Natural killer cell treated with Interleukin-12 subunit alpha and Interleukin-12 subunit beta and Interleukin-15 and Interleukin-18, amount 100 ng/mL, for 72 hours (primary cell): ENCODE measurements around the gene JAG2. TPM values are rescaled to one million over a fixed set of nuclear protein-coding genes. Genes with fewer than 3 reads are reported as not detected.

Experiments used
- ATAC-seq, 2 donors: fragments of 150-1000 bp; cut with Tn5 transposase in 1 of 2; sonication (Bioruptor Pico), chemical (Tn5 transposase) in 1 of 2; 2 replicates each; pipeline ENCODE4 v1.10.0; 2021
- DNase-seq: peaks from one replicate; pipeline ENCODE4 v3.0.0; 2022; ENCODE audit warnings: low spot score
- H3K27ac Mint-ChIP-seq, 2 donors: 1 replicate in 1 of 2; 2 replicates in 1 of 2; pipeline ENCODE4 v1.8.0; 2022; ENCODE audit warnings: mixed read lengths in 2 of 2, mild to moderate bottlenecking in 1 of 2, moderate library complexity in 1 of 2
- H3K27me3 Mint-ChIP-seq, 2 donors: 1 replicate in 1 of 2; 2 replicates in 1 of 2; pipeline ENCODE4 v1.8.0; 2022; ENCODE audit warnings: mixed read lengths in 2 of 2
- H3K36me3 Mint-ChIP-seq: one replicate; pipeline ENCODE4 v1.8.0; 2022; ENCODE audit warnings: mixed read lengths
- H3K4me1 Mint-ChIP-seq, 2 donors: 1 replicate in 1 of 2; 2 replicates in 1 of 2; pipeline ENCODE4 v1.8.0; 2022; ENCODE audit warnings: low read depth in 2 of 2, mixed read lengths in 2 of 2, mild to moderate bottlenecking in 1 of 2
- H3K4me3 Mint-ChIP-seq: one replicate; pipeline ENCODE4 v1.8.0; 2022; ENCODE audit warnings: mixed read lengths
- H3K9me3 Mint-ChIP-seq: 2 replicates; pipeline ENCODE4 v1.8.0; 2022; ENCODE audit warnings: mixed read lengths
- total RNA-seq, 2 donors: library from RNA; stranded (reverse); gene quantifications; one replicate each; pipeline ENCODE4 v1.2.3, GENCODE V29; 2022

Gene JAG2
- total RNA-seq, 2 donors from 2014 or later, result 5.9 to 7.1 TPM

DNA sequence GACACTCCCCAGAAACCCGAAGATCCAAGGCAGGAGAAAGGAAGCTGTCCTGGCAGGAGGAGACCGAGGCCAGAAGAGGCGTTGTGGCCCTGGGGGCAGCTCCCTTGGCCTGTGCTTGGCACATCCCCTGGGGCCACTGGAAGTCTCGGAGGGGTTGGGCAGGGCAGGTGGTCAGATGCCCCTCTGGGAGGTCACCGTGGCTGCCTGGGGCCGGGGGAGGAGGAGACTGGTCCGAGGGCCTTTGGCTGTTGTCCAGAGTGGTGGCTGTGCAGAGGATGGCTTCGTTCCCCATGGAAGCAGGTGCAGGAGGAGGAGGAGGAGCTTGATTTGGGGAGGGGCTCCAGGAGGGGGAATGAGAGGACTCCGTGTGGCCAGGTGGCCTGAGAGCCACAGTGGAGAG lies 15.9 kb upstream of the JAG2 start:
- ATAC-seq, result no peak

GRCh38 chr14:105182296-105183020 lies 13.9 kb upstream of the JAG2 start:
- ATAC-seq (no peak), DNase-seq (no peak)
- no peaks in the 10 kb centered on the region for H3K27me3 Mint-ChIP-seq
- H3K27ac Mint-ChIP-seq, result no peak overlapping the region
- no peaks in the 10 kb centered on the region for H3K9me3 Mint-ChIP-seq
- no peaks in the 10 kb centered on the region for H3K36me3 Mint-ChIP-seq
- peak overlapping the region; percentile 36 for H3K4me3 Mint-ChIP-seq
- H3K4me1 Mint-ChIP-seq, result peaks cover 0 to 6% of the 10 kb centered on the region in 2 donors

More for the DNA sequence above, 15.9 kb upstream of the JAG2 start:
- DNase-seq, result no peak
- Mint-ChIP-seq H3K36me3 (no peaks in the 10 kb centered on the region), H3K9me3 (no peaks in the 10 kb centered on the region), H3K27me3 (peaks cover 0 to 5% of the 10 kb centered on the region in 2 donors), H3K4me1 (no peaks in the 10 kb centered on the region), H3K4me3 (no peak overlapping the region), H3K27ac (no peak overlapping the region)

DNA sequence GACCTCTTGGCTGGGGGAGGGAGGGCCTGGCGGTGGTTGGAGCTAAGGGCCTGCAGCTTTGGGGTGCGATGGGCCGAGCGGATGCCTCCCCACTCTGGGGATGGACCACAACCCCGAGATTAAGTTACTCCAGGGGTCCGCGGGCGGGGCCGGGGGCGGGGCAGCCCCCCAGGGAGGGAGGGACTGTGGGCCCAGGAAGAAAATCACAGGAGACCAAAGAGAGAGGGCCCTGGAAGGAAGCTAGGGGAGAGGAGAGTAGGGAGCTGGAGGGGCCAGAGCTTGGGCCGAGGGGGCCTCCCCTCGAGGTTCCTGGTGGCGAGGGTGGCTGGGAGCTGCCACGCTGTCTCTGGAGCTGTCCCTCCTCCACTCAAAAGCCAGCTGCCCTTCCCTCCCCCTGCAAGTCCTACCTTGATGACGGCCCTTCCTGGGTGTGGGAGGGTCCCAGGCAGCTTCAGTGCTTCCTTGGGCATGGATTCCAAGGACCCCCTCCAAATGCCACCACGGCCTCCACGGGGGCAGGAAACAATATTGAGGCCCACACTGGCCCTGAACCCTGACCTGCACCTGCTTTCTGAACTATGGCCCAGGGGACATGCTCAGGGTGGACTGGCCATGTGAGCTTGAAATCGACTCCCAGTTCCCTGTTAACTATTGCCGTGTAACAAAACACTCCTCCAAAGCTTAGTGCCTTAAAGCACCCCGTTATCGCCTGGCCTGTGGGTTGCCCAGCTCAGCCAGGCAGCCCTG lies 13.1 kb upstream of the JAG2 start:
- no peaks in the 10 kb centered on the region for H3K36me3 Mint-ChIP-seq
- H3K27ac Mint-ChIP-seq, result no peak overlapping the region
- H3K4me3 Mint-ChIP-seq, result peak overlapping the region; percentile 36
- H3K4me1 Mint-ChIP-seq, result peaks cover 0 to 7% of the 10 kb centered on the region in 2 donors
- DNase-seq, result no peak
- ATAC-seq, result no peak
- H3K9me3 Mint-ChIP-seq, result no peaks in the 10 kb centered on the region
- no peaks in the 10 kb centered on the region for H3K27me3 Mint-ChIP-seq

- ATAC-seq (peak; percentile 87 to 93), DNase-seq (peak; percentile 83)
- Mint-ChIP-seq H3K27me3 (no peaks in the 10 kb centered on the region), H3K9me3 (no peaks in the 10 kb centered on the region), H3K4me3 (peak within 1 kb of the TSS; percentile 78), H3K27ac (no peak within 1 kb of the TSS), H3K36me3 (no peaks in the 10 kb centered on the region), H3K4me1 (peaks cover 0 to 11% of the 10 kb centered on the region in 2 donors)
Observed at GRCh38 chr14:105180592-105181548, 12.3 kb upstream of the JAG2 start, which contains the start of gene NUDT14. TSS of gene NUDT14 (minus strand) at chr14:105181312. CDS start at chr14:105181209, 103 bp downstream.

GRCh38 chr14:105179191-105179590 lies 10.6 kb upstream of the JAG2 start:
- Mint-ChIP-seq H3K4me1 (peaks cover 0 to 18% of the 10 kb centered on the region in 2 donors), H3K4me3 (no peak overlapping the region)
- no peak for ATAC-seq

DNA sequence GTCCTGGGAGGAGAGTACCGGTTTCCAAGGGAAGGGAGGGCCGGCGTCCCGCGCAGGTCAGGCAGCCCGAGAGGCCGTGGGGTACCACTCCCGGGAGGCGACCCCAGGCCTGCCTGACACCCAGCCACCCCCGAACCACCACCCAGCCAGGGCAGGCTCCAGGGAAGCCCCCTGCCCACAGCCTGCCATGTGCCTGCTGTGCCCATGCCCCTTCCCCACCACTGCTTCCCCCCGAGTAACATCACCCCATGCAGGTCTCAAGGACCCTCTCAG lies 10.2 kb upstream of the JAG2 start:
- no peak overlapping the region for H3K4me3 Mint-ChIP-seq
- H3K9me3 Mint-ChIP-seq, result no peaks in the 10 kb centered on the region
- H3K27me3 Mint-ChIP-seq, result no peaks in the 10 kb centered on the region
- H3K36me3 Mint-ChIP-seq, result no peaks in the 10 kb centered on the region
- H3K27ac Mint-ChIP-seq, result no peak overlapping the region
- DNase-seq (no peak), ATAC-seq (no peak)
- H3K4me1 Mint-ChIP-seq, result peaks cover 0 to 18% of the 10 kb centered on the region in 2 donors

More at GRCh38 chr14:105179191-105179590, 10.6 kb upstream of the JAG2 start:
- no peak overlapping the region for H3K27ac Mint-ChIP-seq
- no peaks in the 10 kb centered on the region for H3K9me3 Mint-ChIP-seq
- H3K36me3 Mint-ChIP-seq, result no peaks in the 10 kb centered on the region
- H3K27me3 Mint-ChIP-seq, result no peaks in the 10 kb centered on the region
- DNase-seq, result no peak

GRCh38 chr14:105178069-105178867 lies 9.7 kb upstream of the JAG2 start:
- Mint-ChIP-seq H3K27ac (no peak overlapping the region), H3K36me3 (no peaks in the 10 kb centered on the region), H3K9me3 (no peaks in the 10 kb centered on the region), H3K27me3 (no peaks in the 10 kb centered on the region), H3K4me1 (peaks cover 0 to 21% of the 10 kb centered on the region in 2 donors), H3K4me3 (no peak overlapping the region)
- no peak for ATAC-seq
- DNase-seq, result no peak

DNA sequence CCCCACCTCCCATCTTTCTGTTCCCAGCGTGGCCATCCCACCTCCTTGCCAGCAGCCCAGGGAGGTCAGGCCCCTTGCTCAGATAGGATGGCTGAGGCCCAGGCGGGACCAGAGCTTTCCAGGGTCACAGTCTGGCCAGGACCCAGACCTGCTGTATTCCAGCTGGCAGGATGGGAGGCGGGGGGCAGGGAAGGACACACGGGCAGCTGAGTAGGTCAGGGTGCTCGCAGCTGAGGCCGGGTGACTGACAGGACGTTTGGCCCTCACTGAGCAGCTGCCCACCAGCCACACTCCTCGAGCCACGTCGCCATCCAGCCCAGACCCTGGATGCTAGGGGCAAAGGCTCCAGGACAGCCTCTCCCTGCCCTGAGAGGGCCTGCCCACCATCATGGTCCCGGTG lies 8.5 kb upstream of the JAG2 start:
- Mint-ChIP-seq H3K27me3 (no peaks in the 10 kb centered on the region), H3K4me1 (peaks cover 0 to 21% of the 10 kb centered on the region in 2 donors), H3K4me3 (no peak overlapping the region), H3K36me3 (no peaks in the 10 kb centered on the region), H3K9me3 (no peaks in the 10 kb centered on the region), H3K27ac (peak overlapping the region in 1 of 2 donors; percentile 53)
- ATAC-seq (no peak), DNase-seq (no peak)

- peak overlapping the region in 1 of 2 donors; percentile 53 for H3K27ac Mint-ChIP-seq
Observed at GRCh38 chr14:105176513-105176912, 7.9 kb upstream of the JAG2 start.

DNA sequence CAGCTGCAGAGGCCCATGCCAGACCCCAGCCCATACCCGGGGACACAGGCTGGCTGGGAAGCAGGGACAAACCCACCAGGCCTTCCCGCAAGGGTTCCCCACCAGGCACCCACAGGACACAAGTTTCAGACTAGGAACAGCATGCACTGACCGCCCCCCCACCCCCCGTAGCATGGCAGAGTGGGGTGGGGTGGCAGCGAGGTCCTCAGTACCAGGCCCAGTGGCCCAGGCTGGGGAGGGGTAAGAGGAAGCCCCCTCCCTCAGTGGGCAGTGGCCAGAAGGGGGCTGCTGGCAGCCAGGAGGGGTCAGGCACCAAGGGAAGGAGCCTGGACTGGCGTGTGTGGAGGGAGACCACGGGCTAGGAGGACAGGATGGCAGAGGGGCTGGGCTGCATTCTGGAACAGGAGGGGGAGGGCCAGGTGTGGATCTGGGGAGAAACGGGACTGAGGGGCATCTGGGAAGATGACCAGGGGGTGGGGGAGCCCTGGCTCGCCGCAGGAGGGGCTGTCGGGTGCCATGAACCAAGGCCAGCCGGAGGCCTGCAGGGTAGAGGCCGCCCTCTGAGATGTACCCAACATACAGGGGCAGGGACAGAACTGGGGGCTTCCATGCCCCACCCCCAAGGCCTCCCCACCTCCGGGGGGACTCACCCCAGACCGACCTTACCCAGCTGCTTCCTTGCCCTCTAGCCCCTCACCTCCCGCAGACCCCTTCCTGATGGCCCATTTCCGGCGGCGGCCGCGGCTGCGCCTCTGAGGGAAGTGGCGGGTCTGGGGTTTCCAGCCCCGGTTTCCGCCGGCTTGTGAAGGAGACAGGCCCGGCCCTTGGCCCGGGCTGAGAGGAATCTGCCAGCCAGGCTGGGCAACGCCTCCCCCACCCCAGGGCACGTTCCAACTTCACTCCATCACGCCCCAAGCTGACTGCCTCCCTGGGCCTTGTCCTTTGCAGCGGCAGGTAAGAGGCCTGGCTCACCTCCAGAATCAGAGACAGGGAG lies 5.6 kb upstream of the JAG2 start:
- peak overlapping the region; percentile 70 to 87 for H3K27ac Mint-ChIP-seq
- DNase-seq (peak; percentile 88), ATAC-seq (peak; percentile 71 to 72)
- H3K27me3 Mint-ChIP-seq, result peaks cover 0 to 2% of the 10 kb centered on the region in 2 donors
- peak overlapping the region; percentile 59 for H3K4me3 Mint-ChIP-seq
- no peaks in the 10 kb centered on the region for H3K9me3 Mint-ChIP-seq
- no peaks in the 10 kb centered on the region for H3K36me3 Mint-ChIP-seq
- H3K4me1 Mint-ChIP-seq, result peaks cover 7 to 30% of the 10 kb centered on the region in 2 donors

More at GRCh38 chr14:105176513-105176912, 7.9 kb upstream of the JAG2 start:
- Mint-ChIP-seq H3K36me3 (no peaks in the 10 kb centered on the region), H3K9me3 (no peaks in the 10 kb centered on the region), H3K27me3 (no peaks in the 10 kb centered on the region), H3K4me1 (peaks cover 0 to 24% of the 10 kb centered on the region in 2 donors), H3K4me3 (peak overlapping the region; percentile 8)
- no peak for DNase-seq
- no peak for ATAC-seq

DNA sequence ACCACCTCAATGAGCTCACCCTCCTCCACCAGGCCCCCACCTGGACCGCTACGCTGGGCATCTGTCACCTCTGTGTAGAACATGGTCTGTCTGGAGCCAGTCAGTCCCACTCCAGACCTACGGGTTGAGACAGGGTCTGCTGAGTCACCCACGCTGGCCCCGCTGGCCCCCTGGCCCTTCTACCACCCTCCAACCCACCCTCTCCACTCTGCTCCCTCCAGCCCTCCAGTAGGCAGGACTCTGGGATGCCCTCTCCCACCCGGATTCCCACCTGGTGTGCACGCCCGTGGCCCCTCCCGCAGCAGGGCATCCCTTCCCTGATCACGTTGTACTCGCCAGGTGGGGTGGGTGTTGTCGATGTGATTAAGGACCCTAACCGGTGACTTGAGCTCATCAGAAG lies 4.6 kb upstream of the JAG2 start:
- H3K4me3 Mint-ChIP-seq, result peak overlapping the region; percentile 20
- H3K27ac Mint-ChIP-seq, result no peak overlapping the region
- DNase-seq (no peak), ATAC-seq (no peak)
- no peaks in the 10 kb centered on the region for H3K9me3 Mint-ChIP-seq
- peaks cover 0 to 2% of the 10 kb centered on the region in 2 donors for H3K27me3 Mint-ChIP-seq
- H3K36me3 Mint-ChIP-seq, result no peaks in the 10 kb centered on the region
- peaks cover 7 to 30% of the 10 kb centered on the region in 2 donors for H3K4me1 Mint-ChIP-seq

DNA sequence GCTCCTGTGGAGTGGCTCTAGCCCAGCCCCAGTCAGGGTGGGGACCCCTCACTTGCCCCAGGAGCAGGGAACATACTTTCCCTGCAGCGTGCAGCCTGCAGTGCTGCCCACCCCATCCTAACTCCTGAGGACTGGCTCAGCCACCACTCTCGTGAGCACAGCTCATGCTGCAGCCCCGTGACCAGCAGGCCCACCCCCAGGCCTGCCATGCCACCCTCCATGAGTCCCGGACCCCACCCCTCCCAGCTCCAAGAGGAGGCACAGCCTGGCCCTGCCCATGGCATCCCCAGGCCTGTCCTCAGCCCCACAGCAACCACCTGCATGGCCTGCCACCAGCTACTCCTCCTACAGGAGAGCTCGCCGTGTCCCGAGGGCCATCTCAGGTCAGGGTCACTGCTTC lies 3.9 kb upstream of the JAG2 start:
- DNase-seq (no peak), ATAC-seq (no peak)
- Mint-ChIP-seq H3K27me3 (peaks cover 0 to 2% of the 10 kb centered on the region in 2 donors), H3K27ac (no peak overlapping the region), H3K9me3 (no peaks in the 10 kb centered on the region), H3K4me3 (no peak overlapping the region), H3K36me3 (no peaks in the 10 kb centered on the region), H3K4me1 (peaks cover 7 to 24% of the 10 kb centered on the region in 2 donors)
